H9 (cell line): ENCODE results near the gene POR. TPM values are rescaled to one million over a fixed set of nuclear protein-coding genes. Genes with fewer than 3 reads are reported as not detected.

Experiments
- DNase-seq: peaks from one replicate; pipeline ENCODE4 v3.0.0-alpha.2; 2017
- H2AFZ ChIP-seq: one replicate; pipeline ENCODE4 v1.6.1; 2013; ENCODE audit warnings: mild to moderate bottlenecking, low read length, control low read depth, moderate library complexity
- H2AK5ac ChIP-seq: 2 replicates; pipeline ENCODE4 v1.6.1; 2013; ENCODE audit warnings: low read length, control low read depth, mixed read lengths; ENCODE audit not compliant: insufficient read length
- H2BK120ac ChIP-seq: one replicate; pipeline ENCODE4 v1.6.1; 2013; ENCODE audit warnings: low read depth, mild to moderate bottlenecking, low read length, control low read depth, inconsistent platforms; ENCODE audit not compliant: poor library complexity, severe bottlenecking
- H2BK12ac ChIP-seq: 2 replicates; pipeline ENCODE4 v1.6.1; 2013; ENCODE audit warnings: low read length, control low read depth, mixed read lengths, low read depth; ENCODE audit not compliant: insufficient read length
- H2BK15ac ChIP-seq: 2 replicates; pipeline ENCODE4 v1.6.1; 2013; ENCODE audit warnings: low read depth, low read length, control low read depth
- H2BK20ac ChIP-seq: one replicate; pipeline ENCODE4 v1.6.1; 2013; ENCODE audit warnings: low read depth, mild to moderate bottlenecking, low read length, control low read depth, inconsistent platforms; ENCODE audit not compliant: poor library complexity, severe bottlenecking
- H2BK5ac ChIP-seq: 2 replicates; pipeline ENCODE4 v1.6.1; 2013; ENCODE audit warnings: low read length, control low read depth, mixed read lengths; ENCODE audit not compliant: insufficient read length
- H3K14ac ChIP-seq: 2 replicates; pipeline ENCODE4 v1.6.1; 2013; ENCODE audit warnings: low read length, control low read depth; ENCODE audit not compliant: insufficient read depth
- H3K18ac ChIP-seq: 2 replicates; pipeline ENCODE4 v1.6.1; 2013; ENCODE audit warnings: low read depth, mild to moderate bottlenecking, mixed read lengths, low read length, control low read depth; ENCODE audit not compliant: insufficient read length
- H3K23ac ChIP-seq: 2 replicates; pipeline ENCODE4 v1.6.1; 2013; ENCODE audit warnings: low read length, control low read depth, mixed read lengths, low read depth; ENCODE audit not compliant: insufficient read length
- H3K23me2 ChIP-seq: 2 replicates; pipeline ENCODE4 v1.6.1; 2013; ENCODE audit warnings: low read depth, mild to moderate bottlenecking, mixed read lengths, low read length, control low read depth; ENCODE audit not compliant: insufficient read length, poor library complexity, severe bottlenecking
- H3K27ac ChIP-seq: 2 replicates; pipeline ENCODE4 v1.5.1; 2013; ENCODE audit warnings: low read length, control low read depth, mixed read lengths, low read depth; ENCODE audit not compliant: insufficient read length
- H3K27me3 ChIP-seq: 2 replicates; pipeline ENCODE4 v1.6.1; 2013; ENCODE audit warnings: low read length, control low read depth, inconsistent platforms; ENCODE audit not compliant: insufficient read depth
- H3K4ac ChIP-seq: 2 replicates; pipeline ENCODE4 v1.6.1; 2013; ENCODE audit warnings: low read depth, mild to moderate bottlenecking, control low read depth, inconsistent platforms, low read length, moderate library complexity
- H3K4me1 ChIP-seq: 2 replicates; pipeline ENCODE4 v1.6.1; 2013; ENCODE audit warnings: low read length, control low read depth, inconsistent platforms; ENCODE audit not compliant: insufficient read depth
- H3K4me2 ChIP-seq: 2 replicates; pipeline ENCODE4 v1.6.1; 2013; ENCODE audit warnings: low read length, control low read depth, mixed read lengths; ENCODE audit not compliant: insufficient read length, insufficient read depth
- H3K56ac ChIP-seq: 2 replicates; pipeline ENCODE4 v1.6.1; 2013; ENCODE audit warnings: low read depth, mild to moderate bottlenecking, mixed read lengths, low read length, control low read depth; ENCODE audit not compliant: insufficient read length
- H3K79me1 ChIP-seq: 2 replicates; pipeline ENCODE4 v1.6.1; 2013; ENCODE audit warnings: low read depth, mild to moderate bottlenecking, moderate library complexity, low read length, control low read depth, inconsistent platforms; ENCODE audit not compliant: insufficient read depth, poor library complexity, severe bottlenecking
- H3K79me2 ChIP-seq: 2 replicates; pipeline ENCODE4 v1.6.1; 2013; ENCODE audit warnings: low read length, control low read depth, inconsistent platforms; ENCODE audit not compliant: insufficient read depth
- H3K9ac ChIP-seq: 2 replicates; pipeline ENCODE4 v1.6.1; 2013; ENCODE audit warnings: low read length, control low read depth, mixed read lengths; ENCODE audit not compliant: insufficient read length; ENCODE audit errors: extremely low read depth
- H3K9me3 ChIP-seq: one replicate; pipeline ENCODE4 v1.6.1; 2013; ENCODE audit warnings: low read depth, low read length, inconsistent platforms; ENCODE audit not compliant: control insufficient read depth
- H3T11ph ChIP-seq: one replicate; pipeline ENCODE4 v1.6.1; 2013; ENCODE audit warnings: mild to moderate bottlenecking, low read length, control low read depth, inconsistent platforms
- H4K20me1 ChIP-seq: one replicate; pipeline ENCODE4 v1.6.1; 2013; ENCODE audit not compliant: control insufficient read depth, insufficient read length, insufficient read depth
- H4K5ac ChIP-seq: 2 replicates; pipeline ENCODE4 v1.6.1; 2013; ENCODE audit warnings: low read depth, mild to moderate bottlenecking, mixed read lengths, low read length, control low read depth; ENCODE audit not compliant: insufficient read length
- H4K8ac ChIP-seq: replicated peaks from 2 replicates; pipeline ENCODE4 v1.6.1; 2013; ENCODE audit warnings: low read length, control low read depth, mixed read lengths, low read depth; ENCODE audit not compliant: insufficient read length
- H4K91ac ChIP-seq: 2 replicates; pipeline ENCODE4 v1.6.1; 2013; ENCODE audit warnings: low read depth, mild to moderate bottlenecking, moderate library complexity, mixed read lengths, low read length, control low read depth; ENCODE audit not compliant: insufficient read length
- H3K27ac Mint-ChIP-seq, 3 experiments: 2 replicates in 2 of 3; 3 replicates in 1 of 3; pipeline ENCODE4 v1.8.0; 2020 to 2021; ENCODE audit warnings: mixed read lengths in 3 of 3, mild to moderate bottlenecking in 1 of 3, moderate library complexity in 1 of 3
- H3K27me3 Mint-ChIP-seq: 2 replicates; pipeline ENCODE4 v1.8.0; 2021; ENCODE audit warnings: low read depth, mild to moderate bottlenecking, moderate library complexity, mixed read lengths
- H3K36me3 Mint-ChIP-seq, 3 experiments: 2 replicates in 2 of 3; 3 replicates in 1 of 3; pipeline ENCODE4 v1.8.0; 2020 to 2021; ENCODE audit warnings: low read depth in 3 of 3, mixed read lengths in 3 of 3; ENCODE audit not compliant: insufficient read depth in 1 of 3
- H3K4me1 Mint-ChIP-seq, 2 experiments: 2 replicates each; pipeline ENCODE4 v1.8.0; 2020; ENCODE audit warnings: mixed read lengths in 2 of 2
- H3K4me3 Mint-ChIP-seq, 2 experiments: 2 replicates in 1 of 2; 3 replicates in 1 of 2; pipeline ENCODE4 v1.8.0; 2020 to 2021; ENCODE audit warnings: mild to moderate bottlenecking in 2 of 2, mixed read lengths in 2 of 2, moderate library complexity in 1 of 2
- H3K9me3 Mint-ChIP-seq, 2 experiments: 2 replicates in 1 of 2; 3 replicates in 1 of 2; pipeline ENCODE4 v1.8.0; 2020; ENCODE audit warnings: mild to moderate bottlenecking in 2 of 2, mixed read lengths in 2 of 2, moderate library complexity in 1 of 2
- CTCF ChIP-seq: fragments of 200-600 bp; sonication (generic); conservative IDR thresholded peaks from 3 replicates; pipeline ENCODE4 v1.8.0; 2021; ENCODE audit warnings: antibody characterized with exemption, mild to moderate bottlenecking
- WGBS: extraction: QIAGEN DNeasy Blood & Tissue Kit; methylation state at CpG from one replicate; pipeline ENCODE4 v1.1.7; 2013; ENCODE audit warnings: missing lambda C conversion rate, low lambda C conversion rate, mixed read lengths; ENCODE audit not compliant: insufficient read length; ENCODE audit errors: extremely low coverage; 5-methylcytosine and 5-hydroxymethylcytosine counted together
- total RNA-seq: library from RNA; stranded (reverse); gene quantifications from 2 replicates; pipeline ENCODE4 v1.2.1, GENCODE V29; 2021

Gene POR
- total RNA-seq, 1 experiment from 2014 or later = 128 TPM

GRCh38 chr7:75985518-75986146 lies 70.7 kb downstream of the POR start:
- H2BK20ac ChIP-seq = no peak overlapping the region
- H2BK120ac ChIP-seq = no peak overlapping the region
- no peaks in the 10 kb centered on the region for H3K23me2 ChIP-seq
- peaks cover 16 to 41% (median 30%) of the 10 kb centered on the region in 3 experiments for H3K36me3 Mint-ChIP-seq
- H3K79me2 ChIP-seq = no peaks in the 10 kb centered on the region
- H3K56ac ChIP-seq = no peak overlapping the region
- no peak overlapping the region for H4K5ac ChIP-seq
- H3K9ac ChIP-seq = no peak overlapping the region
- H4K8ac ChIP-seq = no peak overlapping the region
- no peak overlapping the region for H3K23ac ChIP-seq
- no peak for DNase-seq
- H3K4me3 Mint-ChIP-seq = no peak overlapping the region
- H4K91ac ChIP-seq = no peak overlapping the region
- no peak overlapping the region for H2BK12ac ChIP-seq
- H2AFZ ChIP-seq = no peak overlapping the region
- H2BK5ac ChIP-seq = no peak overlapping the region
- no peak overlapping the region for H2AK5ac ChIP-seq
- H3K4me1 ChIP-seq = peaks cover 8% of the 10 kb centered on the region; the same call in 1 of the 2 replicates
- H3K27ac Mint-ChIP-seq = no peak overlapping the region
- no peak for TF ChIP-seq CTCF
- no peak overlapping the region for H3K27ac ChIP-seq
- no peaks in the 10 kb centered on the region; the same call in 1 of the 2 replicates for H3K27me3 Mint-ChIP-seq
- no peaks in the 10 kb centered on the region for H3K27me3 ChIP-seq
- H3K4me2 ChIP-seq = no peak overlapping the region
- H3K4me1 Mint-ChIP-seq = peaks cover 12 to 20% of the 10 kb centered on the region in 2 experiments
- H4K20me1 ChIP-seq = peaks cover 2% of the 10 kb centered on the region
- WGBS = no CpG with 5 or more reads among the region's 41 CpGs
- H3K9me3 Mint-ChIP-seq = no peaks in the 10 kb centered on the region; a peak in 1 of 5 replicates
- H3K9me3 ChIP-seq = no peaks in the 10 kb centered on the region
- H3K18ac ChIP-seq = no peak overlapping the region
- no peak overlapping the region for H3T11ph ChIP-seq
- no peaks in the 10 kb centered on the region for H3K79me1 ChIP-seq
- no peak overlapping the region for H3K14ac ChIP-seq
- H2BK15ac ChIP-seq = no peak overlapping the region
- no peak overlapping the region for H3K4ac ChIP-seq
